Muscle layer of colon (tissue), 2 donors: ENCODE results near the gene PMEPA1.
A peak's percentile ranks its signal among the peaks of the same experiment; 100 is the strongest.

Experiments used
- H3K27ac ChIP-seq: one replicate; pipeline ENCODE4 v1.7.0; 2013; ENCODE audit warnings: low read depth, mild to moderate bottlenecking, low read length, moderate library complexity
- H3K27me3 ChIP-seq, 2 donors: one replicate each; pipeline ENCODE4 v1.7.0; 2013; ENCODE audit warnings: low read length in 2 of 2, mild to moderate bottlenecking in 2 of 2; ENCODE audit not compliant: insufficient read depth in 2 of 2, control insufficient read depth in 1 of 2
- H3K36me3 ChIP-seq: one replicate; pipeline ENCODE4 v1.7.0; 2013; ENCODE audit warnings: mild to moderate bottlenecking, low read length; ENCODE audit not compliant: insufficient read depth
- H3K4me1 ChIP-seq: one replicate; pipeline ENCODE4 v1.7.0; 2013; ENCODE audit warnings: mild to moderate bottlenecking, low read length; ENCODE audit not compliant: insufficient read depth
- H3K4me3 ChIP-seq, 2 donors: one replicate each; pipeline ENCODE4 v1.7.0; 2013; ENCODE audit warnings: low read length in 2 of 2, low read depth in 1 of 2, mild to moderate bottlenecking in 1 of 2, moderate library complexity in 1 of 2
- H3K9ac ChIP-seq: one replicate; pipeline ENCODE4 v1.7.0; 2013; ENCODE audit warnings: low read length
- H3K9me3 ChIP-seq: one replicate; pipeline ENCODE4 v1.7.0; 2013; ENCODE audit warnings: mild to moderate bottlenecking, low read length
- donor health status: abdominal sarcoma.
- donor health status: Adenocarcinoma of cecum.

The PMEPA1 gene

GRCh38 chr20:57690525-57690924 is 19.3 kb downstream of the PMEPA1 start:
- no peak overlapping the region for H3K27ac ChIP-seq
- H3K9ac ChIP-seq = no peak overlapping the region
- H3K9me3 ChIP-seq = no peaks in the 10 kb centered on the region
- H3K4me1 ChIP-seq = peaks cover 12% of the 10 kb centered on the region
- H3K27me3 ChIP-seq = no peaks in the 10 kb centered on the region
- no peak overlapping the region for H3K4me3 ChIP-seq
- H3K36me3 ChIP-seq = no peaks in the 10 kb centered on the region

DNA sequence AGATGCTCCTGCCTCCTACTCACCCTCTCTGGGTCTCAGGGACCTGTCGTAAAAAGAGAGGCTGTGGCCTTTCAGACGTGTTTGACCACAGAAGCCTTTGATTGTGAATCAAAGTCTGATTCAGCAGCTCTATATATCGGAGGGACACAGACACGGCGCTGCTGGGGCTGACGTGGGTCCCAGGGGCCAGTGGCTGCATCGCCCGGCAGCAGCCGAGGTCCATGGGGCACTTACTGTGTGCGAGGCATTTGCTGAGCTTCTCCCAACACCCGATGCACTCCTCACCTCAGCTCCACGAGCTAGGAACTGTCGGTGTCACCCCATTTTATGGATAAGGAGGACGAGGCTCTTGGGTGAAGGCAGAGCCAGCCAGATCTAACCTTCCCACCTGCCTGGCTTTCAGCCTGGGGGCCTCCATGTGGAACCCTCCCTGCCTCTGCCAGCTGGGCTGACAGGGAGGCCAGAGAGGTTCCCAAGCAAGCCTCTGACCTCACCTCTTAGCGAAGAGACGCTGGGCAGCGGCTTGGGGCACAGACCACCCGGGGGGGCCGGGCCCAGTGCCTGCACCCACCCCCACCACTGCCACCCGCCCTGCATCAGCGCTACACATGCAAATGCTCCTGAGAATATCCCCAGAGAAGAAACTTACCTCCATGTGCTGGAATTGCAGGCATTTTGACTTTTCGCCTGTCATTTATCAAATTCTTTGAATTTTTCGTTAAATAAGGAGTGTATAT is 19.9 kb downstream of the PMEPA1 start:
- no peak overlapping the region for H3K4me3 ChIP-seq
- peaks cover 18% of the 10 kb centered on the region for H3K4me1 ChIP-seq
- no peak overlapping the region for H3K27ac ChIP-seq
- no peak overlapping the region for H3K9ac ChIP-seq
- no peaks in the 10 kb centered on the region for H3K9me3 ChIP-seq
- no peaks in the 10 kb centered on the region for H3K36me3 ChIP-seq
- H3K27me3 ChIP-seq = no peaks in the 10 kb centered on the region

DNA sequence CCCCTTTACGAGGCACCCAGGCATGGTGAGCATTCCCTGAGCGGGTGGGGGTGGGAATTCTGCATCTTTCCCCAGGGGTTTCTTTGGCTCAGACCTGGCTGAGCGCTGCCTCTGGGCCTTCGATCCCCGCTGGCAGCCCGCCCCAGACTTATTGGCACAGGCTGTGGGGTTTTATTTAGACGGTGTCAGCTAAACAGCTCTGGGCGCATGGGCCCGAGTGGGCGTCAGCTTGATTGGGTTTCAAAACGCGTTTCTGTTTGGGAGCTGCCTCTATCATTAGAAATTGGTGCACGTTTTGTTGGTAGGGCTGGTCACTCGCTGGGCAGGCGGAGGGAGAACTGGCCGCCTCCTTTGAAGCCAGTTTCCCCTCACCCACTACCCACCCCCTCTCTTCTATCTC is 21.0 kb downstream of the PMEPA1 start:
- no peaks in the 10 kb centered on the region for H3K9me3 ChIP-seq
- no peak overlapping the region for H3K27ac ChIP-seq
- H3K36me3 ChIP-seq = no peaks in the 10 kb centered on the region
- H3K27me3 ChIP-seq = no peaks in the 10 kb centered on the region
- H3K4me1 ChIP-seq = peaks cover 22% of the 10 kb centered on the region
- no peak overlapping the region for H3K9ac ChIP-seq
- H3K4me3 ChIP-seq = no peak overlapping the region

- H3K4me1 ChIP-seq = peaks cover 24% of the 10 kb centered on the region
- no peaks in the 10 kb centered on the region for H3K36me3 ChIP-seq
- no peaks in the 10 kb centered on the region for H3K27me3 ChIP-seq
- no peaks in the 10 kb centered on the region for H3K9me3 ChIP-seq
- H3K9ac ChIP-seq = no peak overlapping the region
- no peak overlapping the region for H3K27ac ChIP-seq
- no peak overlapping the region for H3K4me3 ChIP-seq
These were observed 21.5 kb downstream of the PMEPA1 start for GRCh38 chr20:57688295-57688694.

- H3K9ac ChIP-seq = no peak overlapping the region
- H3K27me3 ChIP-seq = no peaks in the 10 kb centered on the region
- no peaks in the 10 kb centered on the region for H3K36me3 ChIP-seq
- H3K4me1 ChIP-seq = peaks cover 36% of the 10 kb centered on the region
- no peaks in the 10 kb centered on the region for H3K9me3 ChIP-seq
- H3K27ac ChIP-seq = no peak overlapping the region
- no peak overlapping the region for H3K4me3 ChIP-seq
These were observed 22.7 kb downstream of the PMEPA1 start for GRCh38 chr20:57686931-57687652.

DNA sequence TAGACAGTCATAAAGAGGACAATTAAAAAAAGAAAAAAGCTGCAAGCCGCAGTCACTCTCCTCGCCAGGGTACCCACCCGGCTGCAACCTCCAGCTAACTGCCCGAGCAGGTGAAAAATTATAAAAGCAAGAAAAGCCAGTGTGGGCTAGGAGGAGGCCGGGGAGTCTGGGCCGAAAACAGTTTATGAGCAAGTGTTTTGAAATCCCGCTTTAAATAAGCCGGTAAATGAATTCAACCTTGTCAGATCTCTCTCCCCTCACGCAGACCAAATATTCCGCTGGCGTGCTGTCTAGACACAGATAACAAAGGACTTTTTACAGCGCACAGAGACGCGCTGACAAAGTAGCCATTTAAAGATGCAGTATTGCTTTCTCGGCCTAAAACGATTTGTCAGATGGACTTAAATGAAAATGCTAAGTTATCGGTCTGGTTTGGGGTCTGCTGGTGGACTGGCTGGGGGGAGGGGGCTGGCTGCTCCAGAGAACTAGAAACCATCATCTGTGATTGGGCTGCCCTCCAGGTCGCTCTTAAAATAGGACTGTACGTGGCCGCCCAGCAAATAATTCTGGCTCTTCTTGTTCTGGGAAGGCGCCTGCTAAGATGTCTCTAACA is 24.6 kb downstream of the PMEPA1 start:
- Histone ChIP-seq H3K36me3 (no peaks in the 10 kb centered on the region), H3K9ac (no peak overlapping the region), H3K4me3 (peak overlapping the region in 1 of 2 donors; percentile 32), H3K27me3 (no peaks in the 10 kb centered on the region), H3K27ac (no peak overlapping the region), H3K9me3 (no peaks in the 10 kb centered on the region), H3K4me1 (peaks cover 36% of the 10 kb centered on the region)

- Histone ChIP-seq H3K4me1 (peaks cover 36% of the 10 kb centered on the region), H3K9me3 (no peaks in the 10 kb centered on the region), H3K27ac (no peak overlapping the region), H3K9ac (no peak overlapping the region), H3K27me3 (no peaks in the 10 kb centered on the region), H3K4me3 (peak overlapping the region in 1 of 2 donors; percentile 32), H3K36me3 (no peaks in the 10 kb centered on the region)
These were observed 25.0 kb downstream of the PMEPA1 start for GRCh38 chr20:57684808-57685140.

GRCh38 chr20:57683881-57684807 is 25.7 kb downstream of the PMEPA1 start:
- H3K36me3 ChIP-seq = no peaks in the 10 kb centered on the region
- no peak overlapping the region for H3K9ac ChIP-seq
- H3K4me3 ChIP-seq = no peak overlapping the region
- no peak overlapping the region for H3K27ac ChIP-seq
- no peaks in the 10 kb centered on the region for H3K27me3 ChIP-seq
- H3K9me3 ChIP-seq = no peaks in the 10 kb centered on the region
- H3K4me1 ChIP-seq = peaks cover 33% of the 10 kb centered on the region

GRCh38 chr20:57683287-57683686 is 26.5 kb downstream of the PMEPA1 start:
- H3K27me3 ChIP-seq = no peaks in the 10 kb centered on the region
- no peak overlapping the region for H3K27ac ChIP-seq
- peaks cover 33% of the 10 kb centered on the region for H3K4me1 ChIP-seq
- no peak overlapping the region for H3K9ac ChIP-seq
- H3K4me3 ChIP-seq = no peak overlapping the region
- H3K9me3 ChIP-seq = no peaks in the 10 kb centered on the region
- H3K36me3 ChIP-seq = no peaks in the 10 kb centered on the region

DNA sequence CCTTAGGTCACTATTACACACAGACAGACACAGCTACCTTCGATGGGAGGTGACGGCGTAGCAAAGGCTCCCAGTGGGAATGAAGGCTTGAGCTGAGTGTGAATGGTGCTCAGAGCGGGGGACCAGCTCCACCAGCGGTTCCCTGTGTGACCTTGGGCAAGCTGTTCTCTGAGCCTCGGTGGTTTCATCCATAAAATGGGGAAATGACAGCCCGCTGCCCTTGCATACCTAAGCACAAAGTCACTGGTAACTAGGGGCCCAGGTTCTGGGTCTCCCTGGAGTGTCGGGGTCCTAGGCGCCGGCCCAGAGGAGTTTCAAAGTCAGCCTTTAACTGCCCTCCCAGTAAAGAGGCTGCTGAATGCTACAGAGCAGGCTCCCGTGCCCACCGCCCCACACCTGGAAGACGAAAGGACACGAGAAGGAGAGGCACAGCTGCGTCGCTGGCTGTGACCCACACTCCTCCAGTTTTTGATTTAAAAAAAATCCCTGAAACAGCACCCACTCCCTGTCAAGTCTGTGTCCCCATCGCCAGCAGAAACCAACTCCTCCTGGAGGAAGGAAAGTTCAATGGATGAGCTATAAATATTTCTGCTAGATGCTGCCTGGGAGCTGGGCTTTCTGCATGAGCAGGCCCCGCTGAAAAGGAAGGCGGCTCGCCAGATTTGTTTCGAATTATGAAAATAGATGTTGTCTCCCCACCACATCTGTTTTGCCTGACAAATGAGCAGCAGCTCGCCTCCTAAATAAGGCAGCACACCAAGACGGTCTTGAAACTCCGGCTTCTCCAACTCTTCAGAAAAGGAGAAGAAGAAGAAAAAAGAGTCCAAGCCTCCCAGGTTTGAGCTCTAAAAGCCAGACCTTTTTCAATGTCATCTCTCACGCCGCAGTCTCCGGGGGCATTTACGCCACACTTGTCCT is 27.4 kb downstream of the PMEPA1 start:
- H3K4me3 ChIP-seq = no peak overlapping the region
- no peak overlapping the region for H3K27ac ChIP-seq
- H3K36me3 ChIP-seq = no peaks in the 10 kb centered on the region
- H3K9ac ChIP-seq = no peak overlapping the region
- H3K4me1 ChIP-seq = peaks cover 33% of the 10 kb centered on the region
- no peaks in the 10 kb centered on the region for H3K27me3 ChIP-seq
- H3K9me3 ChIP-seq = no peaks in the 10 kb centered on the region
